HG02759 (cell line): Measurements from ENCODE around the gene GAGE12J.
"Not testable (repeated sequence)": the region's sequence is repeated elsewhere in the genome, so short reads cannot be mapped to it uniquely, and the experiment has no call there.

Source experiments
- ATAC-seq: cut with Tn5 transposase; IDR thresholded peaks from one replicate; pipeline ENCODE4 v1.9.1; 2021; ENCODE audit warnings: mild to moderate bottlenecking, moderate library complexity; ENCODE audit not compliant: unreplicated experiment

Gene GAGE12J

DNA sequence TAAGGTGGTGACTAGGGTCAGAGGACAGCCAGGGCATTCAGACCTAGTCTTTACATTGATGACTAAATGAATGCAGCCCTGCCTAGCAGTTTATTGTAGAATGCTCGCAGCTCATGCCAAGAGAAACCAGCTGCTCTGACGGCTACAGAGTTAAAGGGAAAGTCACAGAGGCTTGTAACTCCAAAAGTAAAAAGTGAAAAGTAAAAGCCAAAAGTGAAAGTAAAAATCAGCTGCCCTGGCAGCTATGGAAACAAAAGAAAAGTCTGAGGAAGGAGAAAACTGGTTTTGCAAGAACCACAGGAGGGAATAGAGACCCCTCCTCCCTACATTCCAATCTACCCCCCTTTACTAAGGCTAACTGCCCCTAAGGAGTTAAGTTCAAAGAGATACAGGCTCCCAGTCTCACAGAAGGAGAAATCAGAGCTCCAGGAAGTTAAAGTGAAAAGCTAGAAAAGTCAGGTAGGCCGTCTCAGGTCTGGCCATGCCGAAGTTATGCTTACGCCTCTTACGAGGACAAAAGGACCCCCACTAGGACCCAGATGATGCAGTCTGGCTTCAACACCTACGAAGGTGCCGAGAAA lies 12.3 kb upstream of the GAGE12J start:
- no peak for ATAC-seq

DNA sequence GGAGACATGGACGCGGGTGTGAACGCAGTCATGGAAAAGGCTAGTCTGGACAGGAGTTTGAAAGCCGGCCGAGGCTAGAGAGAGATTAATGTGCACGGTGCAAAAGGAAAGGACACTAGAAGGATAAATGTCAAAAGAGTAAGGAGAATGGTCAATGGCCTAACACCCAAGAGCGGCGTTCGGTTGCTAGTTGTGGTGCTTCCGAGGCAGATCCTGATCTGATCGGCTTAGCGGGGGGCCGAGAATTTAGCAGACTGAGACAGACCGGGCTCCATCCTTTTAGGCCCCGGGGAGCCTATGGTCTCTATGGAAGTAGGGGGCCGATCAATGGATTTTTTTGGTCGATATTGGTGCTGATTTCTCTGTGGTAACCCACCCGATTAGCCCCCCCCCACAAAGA lies 11.5 kb upstream of the GAGE12J start:
- no peak for ATAC-seq

DNA sequence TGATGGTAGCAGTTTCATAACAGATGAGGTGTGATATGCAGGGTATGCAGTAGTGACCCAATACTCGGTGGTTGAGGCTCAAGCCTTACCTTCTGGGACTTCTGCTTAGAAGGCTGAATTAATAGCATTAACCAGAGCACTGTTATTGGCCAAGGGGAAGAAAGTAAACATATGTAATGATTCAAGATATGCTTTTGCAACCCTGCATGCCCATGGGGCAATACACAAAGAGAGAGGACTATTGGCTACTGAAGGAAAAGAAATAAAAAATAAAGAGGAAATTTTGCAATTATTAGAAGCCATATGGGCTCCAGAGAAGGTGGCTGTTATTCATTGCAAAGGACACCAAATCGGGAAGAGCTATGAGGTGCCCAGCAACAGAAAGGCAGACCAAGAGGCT lies 9.7 kb upstream of the GAGE12J start:
- no peak for ATAC-seq

DNA sequence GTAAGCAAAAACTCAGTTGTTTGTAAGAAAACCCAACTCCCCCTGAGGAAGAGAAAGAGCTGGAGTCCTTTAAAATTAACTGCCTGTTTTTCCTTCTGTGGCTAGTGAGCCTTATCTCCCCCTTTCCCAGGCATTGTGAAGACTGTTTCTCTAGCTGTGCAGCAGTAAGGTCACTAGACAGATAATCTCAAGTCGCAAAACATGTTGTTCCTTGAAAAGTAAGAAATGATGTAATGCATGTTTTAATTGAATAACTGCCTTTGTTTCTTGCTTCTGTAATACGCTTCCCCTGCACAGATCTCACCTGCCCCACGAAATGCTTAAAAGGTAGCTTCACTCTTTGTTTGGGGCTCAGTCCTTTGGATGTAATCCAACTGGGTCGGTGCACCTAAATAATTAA lies 5.8 kb upstream of the GAGE12J start:
- ATAC-seq: no peak

DNA sequence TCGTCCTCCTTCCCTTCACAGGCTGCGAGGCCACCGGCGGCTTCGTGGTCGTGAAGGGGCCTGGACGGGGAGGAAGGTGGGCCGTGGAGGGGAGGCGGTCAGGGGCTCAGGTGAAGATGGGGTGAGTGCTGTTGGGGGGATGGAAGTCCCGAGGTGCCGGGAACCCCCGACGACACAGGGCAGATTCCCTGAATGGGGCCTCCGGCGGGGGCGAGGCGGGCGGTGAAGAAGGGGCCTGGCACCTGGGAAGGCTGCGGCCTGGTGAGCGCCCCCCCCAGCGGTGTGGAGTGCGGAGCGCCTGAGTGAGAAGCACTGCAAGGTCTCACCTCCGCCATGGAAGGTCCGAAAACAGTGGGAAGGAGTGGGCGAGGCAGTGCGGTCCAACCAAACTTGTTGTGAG lies 429 bp downstream of the GAGE12J start:
- not testable (repeated sequence) for ATAC-seq

DNA sequence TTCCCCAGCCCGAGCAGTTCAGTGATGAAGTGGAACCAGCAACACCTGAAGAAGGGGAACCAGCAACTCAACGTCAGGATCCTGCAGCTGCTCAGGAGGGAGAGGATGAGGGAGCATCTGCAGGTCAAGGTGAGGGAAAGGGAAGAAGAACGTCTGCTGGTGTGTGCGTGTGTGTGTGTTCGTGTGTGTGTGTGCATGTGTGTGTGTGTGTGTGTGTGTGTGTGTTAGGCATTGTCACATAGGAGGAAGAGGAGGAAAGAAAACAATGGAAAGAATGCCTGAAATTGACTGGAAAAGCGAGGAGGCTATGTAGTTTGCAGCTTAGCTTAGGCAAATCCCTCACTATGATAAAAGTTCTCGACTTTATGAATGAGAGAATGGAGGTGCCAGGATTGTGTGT lies 1.9 kb downstream of the GAGE12J start:
- not testable (repeated sequence) for ATAC-seq

DNA sequence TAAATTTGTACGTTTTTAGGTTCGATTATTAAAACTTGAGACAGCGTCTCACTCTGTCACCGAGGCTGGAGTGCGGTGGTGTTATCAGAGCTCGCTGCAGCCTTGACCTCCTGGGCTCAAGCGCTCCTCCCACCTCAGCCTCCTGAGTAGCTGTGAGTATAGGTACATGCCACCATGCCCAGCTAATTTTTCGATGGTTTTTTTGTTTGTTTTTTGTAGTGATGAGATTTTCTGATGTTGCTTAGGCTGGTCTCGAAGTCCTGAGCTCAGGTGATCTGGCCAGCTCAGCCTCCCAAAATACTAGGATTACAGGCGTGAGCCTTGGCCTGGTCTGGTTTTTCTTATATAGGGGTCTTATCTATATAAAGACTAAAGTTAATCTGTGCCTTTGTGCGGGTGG lies 8.6 kb downstream of the GAGE12J start:
- not testable (repeated sequence) for ATAC-seq

DNA sequence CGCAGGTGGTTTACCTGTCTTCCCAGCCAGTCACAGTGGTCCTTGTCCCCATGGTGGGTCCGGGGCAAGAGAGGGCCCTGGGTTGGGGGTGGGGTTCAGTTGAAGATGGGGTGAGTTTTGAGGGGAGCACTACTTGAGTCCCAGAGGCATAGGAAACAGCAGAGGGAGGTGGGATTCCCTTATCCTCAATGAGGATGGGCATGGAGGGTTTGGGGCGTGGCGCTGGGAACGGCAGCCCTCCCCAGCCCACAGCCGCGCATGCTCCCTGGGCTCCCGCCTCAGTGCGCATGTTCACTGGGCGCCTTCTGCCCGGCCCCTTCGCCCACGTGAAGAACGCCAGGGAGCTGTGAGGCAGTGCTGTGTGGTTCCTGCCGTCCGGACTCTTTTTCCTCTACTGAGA lies 9.4 kb downstream of the GAGE12J start, which contains the start of gene GAGE13:
Gene GAGE13, plus strand, starts transcription at position 301 of the 400 bp plus-strand sequence. CDS start 1,156 bp downstream, outside the sequence.
- not testable (repeated sequence) for ATAC-seq

DNA sequence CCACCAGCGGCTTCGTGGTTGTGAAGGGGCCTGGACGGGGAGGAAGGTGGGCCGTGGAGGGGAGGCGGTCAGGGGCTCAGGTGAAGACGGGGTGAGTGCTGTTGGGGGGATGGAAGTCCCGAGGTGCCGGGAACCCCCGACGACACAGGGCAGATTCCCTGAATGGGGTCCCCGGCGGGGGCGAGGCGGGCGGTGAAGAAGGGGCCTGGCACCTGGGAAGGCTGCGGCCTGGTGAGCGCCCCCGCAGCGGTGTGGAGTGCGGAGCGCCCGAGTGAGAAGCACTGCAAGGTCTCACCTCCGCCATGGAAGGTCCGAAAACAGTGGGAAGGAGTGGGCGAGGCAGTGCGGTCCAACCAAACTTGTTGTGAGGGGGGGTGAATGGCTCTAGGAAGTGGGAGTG lies 10.0 kb downstream of the GAGE12J start:
- not testable (repeated sequence) for ATAC-seq

DNA sequence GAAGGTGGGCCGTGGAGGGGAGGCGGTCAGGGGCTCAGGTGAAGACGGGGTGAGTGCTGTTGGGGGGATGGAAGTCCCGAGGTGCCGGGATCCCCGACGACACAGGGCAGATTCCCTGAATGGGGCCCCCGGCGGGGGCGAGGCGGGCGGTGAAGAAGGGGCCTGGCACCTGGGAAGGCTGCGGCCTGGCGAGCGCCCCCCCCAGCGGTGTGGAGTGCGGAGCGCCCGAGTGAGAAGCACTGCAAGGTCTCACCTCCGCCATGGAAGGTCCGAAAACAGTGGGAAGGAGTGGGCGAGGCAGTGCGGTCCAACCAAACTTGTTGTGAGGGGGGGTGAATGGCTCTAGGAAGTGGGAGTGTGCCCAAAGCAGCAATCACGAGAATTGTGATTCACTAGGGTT lies 19.6 kb downstream of the GAGE12J start:
- not testable (repeated sequence) for ATAC-seq

DNA sequence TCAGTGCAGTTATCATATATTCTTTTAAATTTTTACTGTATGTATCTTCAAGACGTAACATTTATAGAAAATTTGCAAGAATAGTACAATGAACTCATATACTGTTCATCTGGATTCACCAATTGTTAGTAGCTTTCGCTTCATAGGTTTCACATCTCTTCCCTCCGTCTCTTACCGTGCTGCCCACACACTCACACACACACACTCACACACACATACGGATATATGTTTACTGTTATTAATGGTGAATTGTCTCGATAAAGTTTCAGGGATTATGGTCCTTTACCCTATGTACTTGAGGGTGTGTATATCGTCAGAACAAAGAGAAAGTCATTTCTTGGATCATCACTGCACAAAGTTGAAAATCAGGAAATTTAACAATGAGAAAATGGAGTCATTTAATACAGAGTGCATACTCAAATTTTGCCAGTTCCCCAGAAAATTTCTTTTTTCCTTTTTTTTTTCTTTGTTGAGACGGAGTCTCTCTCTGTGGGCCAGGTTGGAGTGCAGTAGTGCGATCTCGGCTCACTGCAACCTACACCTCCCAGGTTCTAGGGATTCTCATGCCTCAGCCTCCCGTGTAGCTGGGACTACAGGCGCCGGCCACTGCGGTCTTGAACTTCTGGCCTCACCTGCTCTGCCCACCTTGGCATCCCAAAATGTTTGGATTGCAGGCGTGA lies 22.8 kb downstream of the GAGE12J start:
- ATAC-seq: not testable (repeated sequence)

DNA sequence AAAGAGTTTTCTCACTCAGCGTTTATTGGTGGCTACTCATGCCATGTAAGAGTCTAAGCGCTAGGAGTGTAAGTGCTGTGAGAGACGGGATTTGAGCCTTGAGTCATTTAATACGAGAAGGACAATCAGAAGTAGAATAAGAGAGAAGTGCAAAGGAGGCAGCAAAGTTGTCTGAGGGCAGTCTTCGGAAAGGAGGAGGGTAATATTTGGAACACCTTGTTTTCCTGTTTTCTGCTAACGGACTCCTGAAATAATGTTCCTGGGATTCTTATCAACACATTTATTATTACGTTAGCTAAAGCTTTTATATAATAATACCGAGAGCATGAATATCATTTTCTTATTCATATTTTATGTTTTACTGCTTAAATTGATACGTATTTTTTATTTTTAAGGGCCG lies 23.6 kb downstream of the GAGE12J start:
- not testable (repeated sequence) for ATAC-seq

DNA sequence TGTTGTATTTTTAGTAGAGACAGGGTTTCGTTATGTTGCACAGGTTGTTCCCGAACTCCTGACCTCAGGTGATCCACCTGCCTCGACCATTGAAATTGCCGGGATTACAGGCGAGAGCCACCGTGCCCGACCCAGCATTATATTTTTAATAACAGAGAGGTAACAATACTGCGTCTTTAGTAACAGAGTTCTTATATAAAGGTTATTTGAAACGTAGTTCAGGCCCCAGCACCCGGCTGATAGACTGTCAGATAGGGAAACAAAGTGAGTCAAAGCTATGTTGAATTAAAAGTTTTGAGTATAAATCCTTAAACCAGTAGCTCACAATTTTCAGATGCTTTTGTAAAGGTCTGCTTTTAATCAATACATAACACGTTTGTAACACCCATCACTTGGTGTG lies 24.3 kb downstream of the GAGE12J start:
- not testable (repeated sequence) for ATAC-seq
